H1 (cell line): ENCODE results near the gene HS1BP3. TPM values are rescaled to one million over a fixed set of nuclear protein-coding genes. Genes with fewer than 3 reads are reported as not detected.

Experiments
- CHD7 ChIP-seq: fragments of 300-600 bp; sonication (generic); IDR thresholded peaks from 2 replicates; pipeline ENCODE4 v1.7.1; 2012; ENCODE audit warnings: low read length, moderate library complexity, mild to moderate bottlenecking, inconsistent platforms; ENCODE audit not compliant: insufficient replicate concordance
- polyA plus RNA-seq, 7 experiments: library from polyadenylated mRNA; depleted of rRNA in 3 of 7; stranded (reverse) in 5 of 7; unstranded in 2 of 7; fragments of >200 nt in 5 of 7; fragments of 200-250 nt in 2 of 7; gene quantifications; 1 replicate in 5 of 7; 2 replicates in 1 of 7; 4 replicates in 1 of 7; pipeline versions ENCODE4 v1.2.1 to v1.2.3, GENCODE V29; 2011 to 2013; ENCODE audit warnings: missing spikeins in 2 of 7, mixed read lengths in 2 of 7
- total RNA-seq: library from RNA; stranded (reverse); fragmentation: NEBNext Ultra II Directional; extraction: Animal tissue kit (Norgen Biotek cat#: 25700); gene quantifications from 2 replicates; pipeline ENCODE4 v1.2.1, GENCODE V29; 2021

The HS1BP3 gene
- total and polyA plus RNA-seq, 2 of the 8 experiments (the other 6 are each of a cell fraction or from before 2014, with no cell fraction given) = 11.1 to 11.3 TPM

- TF ChIP-seq CHD7 = no peak
Observed at GRCh38 chr2:20597860-20598183, 53.1 kb downstream of the HS1BP3 start (continued).
